ENCODE results near the gene ACTN1. TPM values are rescaled to one million over a fixed set of nuclear protein-coding genes. Genes with fewer than 3 reads are reported as not detected.
A peak's percentile ranks its signal among the peaks of the same experiment; 100 is the strongest.

Gene ACTN1
- total RNA-seq, 1 donor: 1,023 TPM

- no peak overlapping the region for H3K4me3 ChIP-seq (ENCODE audit: low read depth, low read length)
- TF ChIP-seq, protein P1, sequence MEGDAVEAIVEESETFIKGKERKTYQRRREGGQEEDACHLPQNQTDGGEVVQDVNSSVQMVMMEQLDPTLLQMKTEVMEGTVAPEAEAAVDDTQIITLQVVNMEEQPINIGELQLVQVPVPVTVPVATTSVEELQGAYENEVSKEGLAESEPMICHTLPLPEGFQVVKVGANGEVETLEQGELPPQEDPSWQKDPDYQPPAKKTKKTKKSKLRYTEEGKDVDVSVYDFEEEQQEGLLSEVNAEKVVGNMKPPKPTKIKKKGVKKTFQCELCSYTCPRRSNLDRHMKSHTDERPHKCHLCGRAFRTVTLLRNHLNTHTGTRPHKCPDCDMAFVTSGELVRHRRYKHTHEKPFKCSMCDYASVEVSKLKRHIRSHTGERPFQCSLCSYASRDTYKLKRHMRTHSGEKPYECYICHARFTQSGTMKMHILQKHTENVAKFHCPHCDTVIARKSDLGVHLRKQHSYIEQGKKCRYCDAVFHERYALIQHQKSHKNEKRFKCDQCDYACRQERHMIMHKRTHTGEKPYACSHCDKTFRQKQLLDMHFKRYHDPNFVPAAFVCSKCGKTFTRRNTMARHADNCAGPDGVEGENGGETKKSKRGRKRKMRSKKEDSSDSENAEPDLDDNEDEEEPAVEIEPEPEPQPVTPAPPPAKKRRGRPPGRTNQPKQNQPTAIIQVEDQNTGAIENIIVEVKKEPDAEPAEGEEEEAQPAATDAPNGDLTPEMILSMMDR (IDR thresholded peaks at IDR 0.05; ENCODE audit: insufficient read depth, low read depth, low read length): no peak
- no peak for DNase-seq (ENCODE audit: low read depth)
Measured at GRCh38 chr14:68927089-68927488, 52.0 kb downstream of the ACTN1 start.

GRCh38 chr14:68926236-68926635 is 52.9 kb downstream of the ACTN1 start:
- DNase-seq (ENCODE audit: low read depth): no peak
- H3K4me3 ChIP-seq (ENCODE audit: low read depth, low read length): no peak overlapping the region
- TF ChIP-seq, protein P1 (IDR thresholded peaks at IDR 0.05; ENCODE audit: insufficient read depth, low read depth, low read length): peak; percentile 53

DNA sequence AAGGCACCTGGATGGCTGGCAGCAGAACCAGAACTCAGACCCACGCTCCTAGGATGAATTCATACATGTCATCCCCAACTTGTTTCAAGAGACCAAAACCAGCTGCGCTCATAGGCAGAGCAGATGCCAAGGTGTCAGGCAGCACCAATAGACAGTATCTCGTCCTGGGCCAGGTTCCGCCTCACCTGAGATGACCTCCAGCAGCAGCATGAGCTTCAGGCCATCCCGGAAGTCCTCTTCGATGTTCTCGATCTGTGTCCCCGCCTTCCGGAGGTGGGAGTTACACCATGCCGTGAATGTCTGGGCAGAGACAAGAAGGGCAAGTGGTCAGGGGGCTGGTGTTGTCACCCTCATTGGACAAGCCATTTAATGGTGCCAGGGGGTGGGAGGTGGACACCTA is 53.7 kb downstream of the ACTN1 start:
- no peak overlapping the region for H3K4me3 ChIP-seq (ENCODE audit: low read depth, low read length)
- TF ChIP-seq, protein P1 (IDR thresholded peaks at IDR 0.05; ENCODE audit: insufficient read depth, low read depth, low read length): no peak
- DNase-seq (ENCODE audit: low read depth): no peak

DNA sequence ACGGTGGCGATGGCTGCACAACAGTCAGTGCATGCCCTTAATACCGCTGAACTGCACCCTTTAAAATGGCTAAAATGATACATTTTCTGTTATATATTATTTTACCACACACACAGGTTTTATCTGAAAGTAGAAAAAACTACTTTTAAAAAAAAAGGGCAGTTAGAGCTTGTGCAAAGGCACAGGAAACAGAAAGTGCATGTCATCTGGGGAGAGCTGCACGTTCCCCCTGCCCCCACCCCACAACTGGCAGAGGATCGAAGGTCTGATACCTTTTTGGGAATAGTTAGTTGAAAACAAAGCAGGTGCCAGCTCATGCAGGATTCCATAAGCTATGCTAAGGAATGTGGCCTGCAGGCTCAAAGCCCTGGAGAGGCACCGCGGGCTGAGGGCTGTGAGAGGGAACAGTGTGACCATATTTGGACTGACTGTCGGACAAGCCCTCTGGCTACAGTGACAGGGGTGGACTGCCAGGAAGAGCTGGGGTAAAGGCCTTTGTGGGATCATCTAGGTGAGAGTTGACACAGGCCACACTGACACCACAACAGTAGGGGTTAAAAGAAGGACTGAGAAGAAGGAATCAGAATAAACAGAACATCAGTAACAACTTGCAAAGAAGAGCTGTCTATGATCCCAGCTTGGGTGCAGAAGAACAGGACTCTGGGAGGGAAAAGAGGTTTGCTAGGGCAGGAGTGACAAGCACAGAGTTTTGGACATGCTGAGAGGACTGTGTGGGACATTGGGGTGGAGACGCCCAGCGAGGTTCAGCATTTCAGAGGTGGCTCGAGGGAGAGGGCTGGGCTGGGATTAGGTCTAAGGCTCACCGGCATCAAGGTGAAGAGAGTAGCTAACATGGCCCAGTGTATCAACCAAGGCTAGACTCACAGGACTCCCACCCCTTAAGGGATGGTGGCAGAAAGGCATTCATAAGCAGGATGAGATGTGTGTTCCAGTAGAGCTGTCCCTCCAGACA is 54.6 kb downstream of the ACTN1 start:
- DNase-seq (ENCODE audit: low read depth): no peak
- H3K4me3 ChIP-seq (ENCODE audit: low read depth, low read length): no peak overlapping the region
- TF ChIP-seq, protein P1 (IDR thresholded peaks at IDR 0.05; ENCODE audit: insufficient read depth, low read depth, low read length): no peak

DNA sequence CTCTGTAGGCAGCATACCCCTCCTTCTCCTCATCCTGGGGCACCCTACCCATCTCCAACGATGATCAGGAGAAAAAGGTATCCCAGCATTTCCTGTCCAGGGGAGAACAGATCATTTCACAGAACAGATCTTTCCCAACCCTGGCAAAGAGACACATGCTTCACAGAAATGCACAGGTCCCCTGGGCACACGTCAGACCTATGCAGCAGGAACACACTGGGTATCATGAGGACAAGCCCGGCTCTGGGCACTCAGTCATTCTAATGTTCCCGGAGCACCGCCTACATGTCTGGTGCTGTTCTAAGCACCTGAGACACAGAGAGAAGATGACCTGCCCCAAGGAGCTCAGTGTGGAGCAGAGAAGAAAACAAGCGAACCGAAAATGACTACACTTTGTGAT is 56.2 kb downstream of the ACTN1 start:
- DNase-seq (ENCODE audit: low read depth): no peak
- TF ChIP-seq, protein P1 (IDR thresholded peaks at IDR 0.05; ENCODE audit: insufficient read depth, low read depth, low read length): no peak
- no peak overlapping the region for H3K4me3 ChIP-seq (ENCODE audit: low read depth, low read length)

DNA sequence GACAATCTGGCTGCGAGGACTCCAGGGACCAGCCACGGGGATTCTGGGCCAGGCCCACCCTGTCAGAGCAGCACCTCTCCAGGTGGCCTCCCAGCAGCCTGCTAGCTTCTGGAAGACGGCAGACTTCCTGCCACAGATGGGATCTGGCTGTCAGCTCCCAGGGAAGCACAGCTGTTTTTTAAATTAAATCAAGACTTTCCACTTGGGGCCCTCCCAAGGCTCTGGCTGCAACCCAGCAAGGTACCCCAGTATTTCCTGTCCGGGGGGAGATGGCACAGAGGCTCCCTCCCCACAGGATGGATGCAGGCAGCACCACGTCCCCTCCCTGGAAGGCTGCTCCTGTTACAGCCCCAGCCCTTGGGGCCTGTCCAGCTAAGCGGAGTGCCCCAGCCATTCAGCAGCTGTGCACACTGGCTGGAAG is 56.9 kb downstream of the ACTN1 start:
- TF ChIP-seq, protein P1 (IDR thresholded peaks at IDR 0.05; ENCODE audit: insufficient read depth, low read depth, low read length): no peak
- DNase-seq (ENCODE audit: low read depth): no peak
- H3K4me3 ChIP-seq (ENCODE audit: low read depth, low read length): no peak overlapping the region
